Measurements from ENCODE around the gene ELF2. TPM values are rescaled to one million over a fixed set of nuclear protein-coding genes. Genes with fewer than 3 reads are reported as not detected.
"Not testable (repeated sequence)": the region's sequence is repeated elsewhere in the genome, so short reads cannot be mapped to it uniquely, and the experiment has no call there.

The ELF2 gene
- total RNA-seq (2014; rRNA removed; shearing (Covaris generic); ENCODE audit: low replicate concordance), result 16.4 and 19.0 TPM in 2 replicates

GRCh38 chr4:139177049-139177868 is at the start of gene ELF2:
Gene ELF2, minus strand, starts transcription at chr4:139177218. Its CDS starts 39,517 bp downstream, at chr4:139137701.
- Histone ChIP-seq H3K9me3 (no peaks in the 10 kb centered on the region), H3K27me3 (no peaks in the 10 kb centered on the region), H3K4me3 (peak within 1 kb of the TSS; percentile 87), H3K36me3 (no peaks in the 10 kb centered on the region)
- peak; percentile 88 for DNase-seq

DNA sequence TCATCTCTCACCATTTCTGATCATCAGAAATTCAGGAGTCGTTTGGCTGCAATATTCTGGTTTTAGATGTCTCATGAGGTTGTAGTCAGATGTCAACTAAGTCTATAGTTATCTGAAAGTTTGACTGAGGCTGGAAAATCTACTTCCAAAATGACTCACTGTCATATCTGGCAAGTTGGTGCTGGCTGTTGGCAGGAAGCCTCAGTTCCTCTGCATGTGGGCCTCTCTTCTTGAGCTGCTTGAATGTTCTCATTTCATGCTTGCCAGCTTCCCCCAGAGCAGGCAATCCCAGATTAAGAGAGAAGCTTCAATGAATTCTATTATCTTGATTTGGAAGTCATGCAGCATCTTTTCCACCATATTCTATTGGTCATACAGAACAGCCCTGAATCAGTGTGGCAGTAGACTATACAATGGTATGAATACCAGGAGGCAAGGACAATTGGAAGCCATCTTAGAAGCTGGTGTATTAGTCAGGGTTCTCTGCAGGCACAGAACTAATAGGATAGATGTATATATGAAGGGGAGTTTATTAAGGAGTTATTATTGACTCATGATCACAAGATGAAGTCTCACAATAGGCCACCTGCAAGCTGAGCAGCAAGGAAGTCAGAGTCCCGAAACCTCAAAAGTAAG is 46.8 kb upstream of the ELF2 start:
- Histone ChIP-seq H3K4me3 (no peak overlapping the region), H3K9me3 (no peaks in the 10 kb centered on the region), H3K27me3 (no peaks in the 10 kb centered on the region), H3K36me3 (no peaks in the 10 kb centered on the region)
- peak; percentile 78 for DNase-seq

DNA sequence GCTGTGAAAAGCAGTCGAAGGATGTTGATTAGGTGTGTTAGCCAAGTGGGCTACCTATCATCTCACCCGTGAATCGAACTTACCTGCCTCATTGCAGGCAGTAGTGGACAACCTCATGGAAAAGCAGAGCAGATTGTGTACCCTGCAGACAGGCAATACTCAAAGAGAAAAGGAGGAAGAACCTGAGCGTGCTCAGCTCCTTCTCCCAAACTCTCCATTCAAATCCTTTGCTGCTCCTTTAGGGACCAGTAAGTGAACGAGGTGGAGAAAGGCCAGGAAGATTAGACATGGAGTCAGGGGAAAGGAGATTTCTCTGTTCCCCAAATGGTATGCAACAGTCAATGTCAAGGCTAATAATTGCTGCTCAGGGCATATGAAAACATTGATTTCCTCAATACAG is 45.2 kb upstream of the ELF2 start:
- Histone ChIP-seq H3K36me3 (no peaks in the 10 kb centered on the region), H3K27me3 (no peaks in the 10 kb centered on the region), H3K9me3 (no peaks in the 10 kb centered on the region), H3K4me3 (no peak overlapping the region)
- no peak for DNase-seq

DNA sequence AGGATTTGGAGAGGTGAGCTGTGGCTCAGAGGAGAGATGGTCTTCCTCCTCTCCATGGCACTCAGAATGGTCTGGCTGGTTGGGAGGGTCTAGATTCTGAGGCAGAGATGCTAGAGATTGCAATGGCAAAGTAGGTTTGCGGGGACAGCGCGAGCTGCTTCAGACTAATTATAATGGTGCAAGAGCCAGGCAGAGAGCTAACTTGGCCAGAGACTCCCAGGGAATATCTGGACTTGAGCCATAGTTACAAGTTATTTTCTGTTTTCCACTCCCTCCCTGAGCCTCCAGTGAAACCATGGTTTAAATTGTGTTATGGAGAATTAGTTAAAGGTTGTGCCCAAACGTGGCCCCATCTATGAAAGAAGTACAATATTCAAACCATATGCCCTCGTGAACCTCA is 44.7 kb upstream of the ELF2 start:
- no peaks in the 10 kb centered on the region for H3K36me3 ChIP-seq

GRCh38 chr4:139219450-139220055 is 42.5 kb upstream of the ELF2 start:
- H3K27me3 ChIP-seq, result no peaks in the 10 kb centered on the region
- no peaks in the 10 kb centered on the region for H3K9me3 ChIP-seq
- no peaks in the 10 kb centered on the region for H3K36me3 ChIP-seq
- DNase-seq, result no peak
- H3K4me3 ChIP-seq, result no peak overlapping the region

More for the DNA sequence above, 44.7 kb upstream of the ELF2 start:
- Histone ChIP-seq H3K27me3 (no peaks in the 10 kb centered on the region), H3K9me3 (no peaks in the 10 kb centered on the region), H3K4me3 (no peak overlapping the region)
- DNase-seq, result no peak

- Histone ChIP-seq H3K27me3 (no peaks in the 10 kb centered on the region), H3K4me3 (no peak overlapping the region), H3K36me3 (no peaks in the 10 kb centered on the region), H3K9me3 (no peaks in the 10 kb centered on the region)
- DNase-seq, result no peak
These were observed 37.1 kb upstream of the ELF2 start for GRCh38 chr4:139214039-139214534.

DNA sequence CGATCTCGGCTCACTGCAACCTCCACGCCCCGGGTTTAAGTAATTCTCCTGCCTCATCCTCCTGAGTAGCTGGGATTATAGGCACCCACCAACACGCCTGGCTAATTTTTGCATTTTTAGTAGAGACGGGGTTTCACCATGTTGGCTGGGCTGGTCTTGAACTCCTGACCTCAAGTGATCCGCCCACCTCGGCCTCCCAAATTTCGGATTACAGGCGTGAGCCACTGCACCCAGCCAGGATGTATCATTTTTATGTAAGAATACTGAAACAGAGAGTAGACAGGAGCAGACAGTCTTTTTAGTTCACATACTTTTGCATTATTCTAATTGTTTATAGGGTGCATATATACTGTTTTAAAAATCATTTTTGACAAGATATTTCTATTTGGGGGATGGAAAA is 36.6 kb upstream of the ELF2 start:
- not testable (repeated sequence) for H3K27me3 ChIP-seq, DNase-seq, H3K36me3 ChIP-seq, H3K9me3 ChIP-seq, H3K4me3 ChIP-seq

GRCh38 chr4:139212900-139213299 is 35.9 kb upstream of the ELF2 start:
- no peak overlapping the region for H3K4me3 ChIP-seq
- H3K36me3 ChIP-seq, result no peaks in the 10 kb centered on the region
- no peaks in the 10 kb centered on the region for H3K27me3 ChIP-seq
- no peaks in the 10 kb centered on the region for H3K9me3 ChIP-seq
- DNase-seq, result no peak

DNA sequence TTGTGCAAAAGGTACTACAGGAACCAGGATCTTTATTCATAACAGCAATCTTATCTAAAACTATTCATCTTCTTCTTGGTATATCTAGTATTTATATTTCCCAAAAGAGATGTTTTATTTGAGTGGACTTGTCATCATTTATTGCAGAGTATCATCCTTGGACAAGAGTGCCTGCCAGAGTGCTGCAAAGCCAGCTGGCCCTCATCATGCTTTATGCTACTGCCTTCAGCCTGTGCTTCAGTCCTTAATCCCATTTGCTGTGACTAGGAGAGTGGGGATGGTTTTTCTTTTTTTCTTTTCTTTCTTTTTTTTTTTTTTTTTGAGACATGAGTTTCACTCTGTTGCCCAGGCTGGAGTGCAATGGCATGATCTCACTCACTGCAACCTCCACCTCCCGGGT is 33.5 kb upstream of the ELF2 start:
- Histone ChIP-seq H3K4me3 (no peak overlapping the region), H3K36me3 (no peaks in the 10 kb centered on the region), H3K27me3 (no peaks in the 10 kb centered on the region), H3K9me3 (no peaks in the 10 kb centered on the region)
- DNase-seq, result no peak

- DNase-seq, result no peak
- H3K27me3 ChIP-seq, result no peaks in the 10 kb centered on the region
- H3K9me3 ChIP-seq, result no peaks in the 10 kb centered on the region
- no peak overlapping the region for H3K4me3 ChIP-seq
- no peaks in the 10 kb centered on the region for H3K36me3 ChIP-seq
These were observed 32.5 kb upstream of the ELF2 start for GRCh38 chr4:139209470-139210063.

DNA sequence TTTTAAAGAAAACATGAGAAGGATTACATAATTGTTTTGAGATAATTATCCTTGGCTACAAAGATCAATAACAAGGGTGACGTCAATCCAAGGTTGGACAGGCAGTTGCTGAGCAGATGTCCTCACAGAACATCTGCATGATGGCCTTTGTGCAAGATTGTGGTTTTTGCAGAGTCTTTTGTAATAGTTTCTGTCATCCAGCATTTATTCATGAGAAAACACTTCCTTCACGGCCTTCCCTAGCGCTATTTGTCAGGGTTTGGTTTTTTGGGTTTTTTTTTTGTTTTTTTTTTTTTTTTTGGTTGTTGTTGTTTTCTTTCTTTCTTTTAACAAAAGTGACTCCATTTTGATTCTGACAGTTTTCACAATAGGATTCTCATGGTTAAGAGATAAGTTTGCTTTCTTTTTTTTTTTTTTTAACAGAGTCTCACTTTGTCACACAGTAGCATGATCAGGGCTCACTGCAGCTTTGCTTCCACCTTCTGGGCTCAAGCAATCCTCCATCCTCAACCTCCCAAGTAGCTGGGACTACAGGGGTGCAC is 31.5 kb upstream of the ELF2 start:
- Histone ChIP-seq H3K36me3 (no peaks in the 10 kb centered on the region), H3K27me3 (no peaks in the 10 kb centered on the region), H3K4me3 (no peak overlapping the region), H3K9me3 (no peaks in the 10 kb centered on the region)
- no peak for DNase-seq

DNA sequence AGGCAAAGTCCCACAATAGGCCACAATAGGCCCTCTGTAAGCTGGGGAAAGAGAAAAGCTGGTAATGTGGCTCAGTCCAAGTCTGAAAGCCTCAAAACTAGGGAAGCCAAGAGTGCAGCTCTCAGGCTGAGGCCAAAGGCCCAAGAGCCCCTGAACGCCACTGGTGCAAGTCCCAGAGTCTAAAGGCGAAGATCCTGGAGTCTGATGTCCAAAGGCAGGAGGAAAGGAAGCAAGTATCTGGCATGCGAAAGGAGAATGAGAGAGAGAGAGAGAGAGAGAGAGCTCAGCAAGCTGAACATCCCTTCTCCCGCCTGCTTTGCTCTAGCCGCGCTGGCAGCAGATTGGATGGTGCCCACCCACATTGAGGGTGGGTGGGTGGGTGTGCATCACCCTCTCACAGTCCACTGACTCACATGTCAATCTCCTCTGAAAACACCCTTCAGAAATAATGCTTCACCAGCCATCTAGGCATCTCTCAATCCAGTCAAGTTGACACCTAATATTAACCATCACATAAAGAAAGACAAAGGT is 30.9 kb upstream of the ELF2 start:
- H3K9me3 ChIP-seq, result no peaks in the 10 kb centered on the region
- no peaks in the 10 kb centered on the region for H3K36me3 ChIP-seq
- DNase-seq, result no peak
- H3K27me3 ChIP-seq, result no peaks in the 10 kb centered on the region
- H3K4me3 ChIP-seq, result no peak overlapping the region

GRCh38 chr4:139207247-139207646 is 30.2 kb upstream of the ELF2 start:
- DNase-seq, result no peak
- Histone ChIP-seq H3K36me3 (no peaks in the 10 kb centered on the region), H3K4me3 (no peak overlapping the region), H3K27me3 (no peaks in the 10 kb centered on the region), H3K9me3 (no peaks in the 10 kb centered on the region)

GRCh38 chr4:139202991-139203390 is 26.0 kb upstream of the ELF2 start:
- DNase-seq, result no peak
- Histone ChIP-seq H3K36me3 (no peaks in the 10 kb centered on the region), H3K9me3 (no peaks in the 10 kb centered on the region), H3K4me3 (no peak overlapping the region), H3K27me3 (no peaks in the 10 kb centered on the region)

DNA sequence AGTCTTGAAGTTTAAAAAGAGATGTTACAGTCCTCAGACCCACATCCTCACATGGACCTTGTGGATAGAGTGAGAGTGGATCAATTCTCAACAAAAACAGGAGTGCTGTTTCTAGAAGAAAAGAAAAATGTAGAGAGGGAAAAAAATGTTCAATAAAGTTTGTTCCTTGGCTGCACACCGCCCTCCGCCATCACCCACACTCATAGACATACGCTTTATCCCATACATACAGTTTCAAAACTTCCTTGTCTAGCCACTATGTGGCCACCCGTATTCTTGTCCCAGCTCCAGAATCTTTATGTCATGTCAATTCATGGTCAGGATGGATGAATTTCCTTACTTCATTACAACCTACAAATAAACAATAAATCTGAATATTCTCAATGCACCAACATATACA is 23.5 kb upstream of the ELF2 start:
- no peak overlapping the region for H3K4me3 ChIP-seq
- no peak for DNase-seq
- no peaks in the 10 kb centered on the region for H3K36me3 ChIP-seq
- H3K27me3 ChIP-seq, result no peaks in the 10 kb centered on the region
- H3K9me3 ChIP-seq, result no peaks in the 10 kb centered on the region

- Histone ChIP-seq H3K4me3 (no peak overlapping the region), H3K9me3 (no peaks in the 10 kb centered on the region), H3K36me3 (no peaks in the 10 kb centered on the region), H3K27me3 (no peaks in the 10 kb centered on the region)
- DNase-seq, result no peak
These were observed 23.1 kb upstream of the ELF2 start for GRCh38 chr4:139200102-139200501.

GRCh38 chr4:139197214-139197613 is 20.2 kb upstream of the ELF2 start:
- H3K36me3 ChIP-seq, H3K4me3 ChIP-seq, H3K27me3 ChIP-seq, H3K9me3 ChIP-seq, DNase-seq: not testable (repeated sequence)
